HG03575 (cell line): ENCODE measurements around the gene KRT12.

Experiments used
- ATAC-seq: cut with Tn5 transposase; IDR thresholded peaks from one replicate; pipeline ENCODE4 v1.9.1; 2021; ENCODE audit not compliant: unreplicated experiment, insufficient number of reproducible peaks, low FRiP score; ENCODE audit errors: extremely low read depth

Gene KRT12

GRCh38 chr17:40866838-40867237 is at the start of gene KRT12:
Gene KRT12 (minus strand): TSS chr17:40867223. CDS start chr17:40867186, 37 bp downstream.
- no peak for ATAC-seq

GRCh38 chr17:40916366-40916765 is 49.3 kb upstream of the KRT12 start:
- ATAC-seq = no peak

DNA sequence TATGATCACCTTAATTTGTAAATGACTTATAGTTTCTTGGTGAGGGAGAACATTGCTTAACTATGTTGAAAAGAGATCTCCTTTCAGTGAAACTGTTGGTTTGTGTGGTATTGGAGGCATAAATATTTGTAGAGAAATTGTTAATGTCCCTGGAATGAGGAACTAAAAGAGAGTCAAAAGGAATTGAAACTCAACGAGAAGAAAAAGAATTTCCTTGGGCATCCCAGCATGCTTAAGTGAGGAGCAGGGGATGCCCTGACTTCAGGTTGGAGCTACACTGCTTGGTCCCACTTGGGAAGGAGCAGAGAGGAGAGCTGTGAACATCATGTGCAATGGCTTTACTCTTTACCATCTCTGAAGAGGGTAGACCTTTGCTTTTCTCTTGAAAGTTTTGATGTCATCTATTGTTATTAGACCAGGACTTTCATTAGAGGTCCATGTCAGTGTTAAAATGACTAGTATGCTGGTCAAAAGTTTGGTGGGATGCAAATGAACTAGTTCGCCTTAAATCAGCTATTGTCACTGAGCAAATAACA is 48.8 kb upstream of the KRT12 start:
- no peak for ATAC-seq

- ATAC-seq = no peak
These were observed 48.2 kb upstream of the KRT12 start for GRCh38 chr17:40915199-40915661.

DNA sequence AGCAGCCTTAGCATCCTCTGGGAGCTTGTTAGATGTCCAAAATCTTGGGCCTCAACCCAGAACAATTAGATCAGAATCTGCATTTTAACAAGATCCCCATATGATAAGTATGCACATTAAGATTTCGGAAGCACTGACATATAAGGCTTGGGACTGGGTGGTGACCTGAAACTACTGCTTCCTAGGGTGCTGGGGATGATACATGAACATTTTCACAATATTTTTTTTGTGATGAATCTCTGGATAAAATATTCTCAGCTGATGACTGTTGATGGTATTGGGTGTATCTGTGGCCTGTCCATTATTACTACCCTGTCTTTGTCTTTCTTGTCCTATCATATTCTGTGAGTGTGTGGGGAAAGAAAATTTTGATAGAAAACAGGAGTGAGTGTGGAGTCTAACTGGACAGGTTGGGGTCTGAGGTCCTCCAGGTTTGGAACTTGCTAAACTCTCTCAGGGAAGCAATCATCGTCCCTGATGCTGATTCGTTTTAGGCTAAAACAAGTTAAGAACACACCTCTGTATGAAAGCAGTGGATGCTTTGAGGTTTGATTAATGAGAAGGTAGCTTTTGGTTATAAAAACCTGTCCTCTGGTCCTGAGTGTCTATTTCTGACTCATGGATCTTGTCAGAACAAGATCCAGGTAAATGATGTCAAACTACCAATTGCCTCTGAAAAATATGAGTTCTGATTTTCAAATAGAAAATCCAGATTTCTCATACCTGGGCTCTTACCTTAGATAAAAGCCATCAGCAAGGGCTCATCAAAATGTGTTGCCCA is 47.2 kb upstream of the KRT12 start:
- no peak for ATAC-seq

GRCh38 chr17:40912486-40913210 is 45.6 kb upstream of the KRT12 start:
- ATAC-seq = no peak

- ATAC-seq = no peak
These were observed 43.4 kb upstream of the KRT12 start for GRCh38 chr17:40910441-40910841.

DNA sequence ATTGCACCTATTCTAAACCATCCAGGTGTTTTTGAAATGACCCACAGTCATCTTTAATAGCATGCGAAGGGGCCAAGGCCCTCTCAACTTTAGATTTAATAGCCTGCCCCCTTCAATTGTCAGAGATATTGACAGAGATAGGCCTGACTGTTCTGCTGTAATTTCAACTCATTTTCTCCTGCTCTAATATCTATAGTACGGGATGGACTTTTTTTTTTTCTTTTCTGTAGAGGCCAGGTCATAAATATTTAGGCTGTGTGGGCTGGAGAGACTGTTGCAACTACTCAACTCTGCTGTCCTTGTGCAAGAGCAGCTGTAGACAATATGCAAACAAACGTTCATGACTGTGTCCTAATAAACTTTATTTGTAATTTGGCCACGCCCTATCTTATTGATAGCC is 42.7 kb upstream of the KRT12 start:
- ATAC-seq = no peak

- no peak for ATAC-seq
These were observed 42.3 kb upstream of the KRT12 start for GRCh38 chr17:40909351-40909750.

- ATAC-seq = no peak
These were observed 39.6 kb upstream of the KRT12 start for GRCh38 chr17:40906613-40907012.

GRCh38 chr17:40905370-40905769 is 38.3 kb upstream of the KRT12 start:
- ATAC-seq = no peak

DNA sequence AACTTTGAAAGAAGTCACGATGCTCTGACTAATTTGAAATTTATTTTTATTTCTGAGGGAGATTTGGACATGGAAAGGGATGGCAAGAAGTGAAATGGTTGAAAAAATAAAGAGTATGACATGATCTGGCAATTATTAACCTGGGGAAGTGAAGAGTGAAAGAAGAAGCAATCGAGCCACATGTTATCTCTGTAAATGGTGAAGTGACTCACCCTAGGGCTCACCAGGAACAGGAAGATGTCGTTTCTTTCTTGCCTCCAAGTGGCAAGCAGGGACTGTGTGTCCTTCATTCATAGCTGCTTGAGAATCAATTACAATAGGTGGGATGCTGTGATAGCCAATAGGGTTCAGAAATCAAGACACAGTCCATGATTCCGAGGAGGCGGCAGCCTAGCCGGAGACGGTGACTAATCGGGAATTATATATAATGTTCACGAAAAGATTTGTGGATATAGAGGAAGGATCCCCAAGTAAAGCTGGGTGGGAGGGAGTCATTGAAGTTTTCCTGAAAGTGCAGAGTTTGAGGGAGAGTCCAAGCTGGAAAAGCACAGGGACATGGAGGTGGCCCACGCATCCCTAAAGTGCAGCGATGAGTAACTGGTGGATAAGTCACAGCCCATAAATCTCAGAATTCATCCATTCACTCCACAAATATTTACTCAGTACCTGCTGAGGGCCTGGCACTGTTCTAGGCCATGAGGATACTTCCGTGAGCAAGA is 36.3 kb upstream of the KRT12 start:
- no peak for ATAC-seq

DNA sequence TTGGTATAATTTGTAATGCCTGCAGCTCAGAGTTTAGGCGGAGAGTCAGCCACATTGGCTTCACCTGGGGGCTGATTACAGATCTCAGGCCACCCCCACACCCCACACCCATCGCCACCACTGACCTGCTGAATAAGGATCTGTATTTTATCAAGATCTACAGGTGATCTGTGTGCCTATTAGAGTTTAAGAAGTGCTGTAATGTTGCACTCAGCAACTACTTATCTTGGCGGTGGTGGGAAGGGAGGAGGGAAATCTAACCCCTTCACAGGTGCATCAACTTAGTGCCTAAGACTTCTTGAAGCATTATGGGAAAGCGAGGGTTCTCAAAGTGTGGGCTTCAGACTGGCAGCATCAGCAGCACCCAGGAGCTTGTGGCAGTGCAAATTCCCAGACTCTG is 35.5 kb upstream of the KRT12 start:
- ATAC-seq = no peak

- no peak for ATAC-seq
These were observed 35.0 kb upstream of the KRT12 start for GRCh38 chr17:40901981-40902474.

DNA sequence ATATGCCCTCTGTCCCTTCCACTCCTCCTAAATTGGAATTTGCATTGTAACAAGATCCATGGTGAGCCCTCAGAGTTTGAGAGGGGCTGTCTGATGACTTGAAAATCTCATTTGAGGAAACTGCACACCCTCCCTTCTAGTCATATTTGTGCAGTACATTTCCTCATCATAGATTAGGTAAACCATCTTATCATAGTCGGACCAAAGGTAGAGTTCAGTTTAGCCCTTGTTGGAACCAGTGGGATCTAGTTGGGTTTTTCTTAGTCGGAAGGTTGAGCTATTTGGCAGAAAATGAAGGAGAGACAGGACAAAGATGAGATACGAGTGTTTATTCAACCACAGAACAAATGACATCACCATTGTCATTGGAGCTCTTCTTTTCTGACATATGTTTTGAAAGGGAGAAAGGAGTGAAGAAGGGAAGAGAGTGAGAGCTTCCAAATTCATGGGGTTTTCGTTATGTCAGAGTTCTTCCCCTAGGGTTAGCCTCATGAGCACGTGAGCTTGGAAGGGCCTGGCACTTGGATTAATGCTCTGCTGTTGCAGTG is 33.9 kb upstream of the KRT12 start:
- ATAC-seq = no peak

GRCh38 chr17:40896916-40897455 is 30.0 kb upstream of the KRT12 start:
- ATAC-seq = no peak

- ATAC-seq = no peak
These were observed 28.2 kb upstream of the KRT12 start for GRCh38 chr17:40895106-40895730.

DNA sequence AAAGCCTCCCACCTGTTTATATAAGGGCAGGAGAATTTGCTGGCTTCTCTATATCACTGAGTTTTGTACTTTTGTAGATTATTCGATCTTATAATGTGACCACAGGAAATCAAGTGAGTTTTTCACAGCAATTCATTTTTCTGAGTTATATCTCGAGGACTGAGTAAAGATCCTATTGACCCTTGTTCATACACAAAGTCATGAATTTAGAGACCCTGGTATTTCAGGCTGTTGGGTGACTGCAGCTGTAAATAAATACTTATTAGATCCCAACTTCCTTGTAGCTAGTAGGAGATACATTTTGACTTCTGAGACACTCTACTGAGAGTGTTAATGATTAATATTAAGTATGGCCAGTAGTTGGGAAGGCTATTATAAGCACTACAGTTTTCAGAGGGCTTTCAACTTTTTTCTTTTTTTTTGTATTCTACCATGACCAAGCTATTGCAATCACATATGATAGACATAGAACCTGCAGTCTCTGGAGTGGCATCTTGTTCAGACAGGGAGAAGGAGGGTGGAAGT is 21.2 kb upstream of the KRT12 start:
- no peak for ATAC-seq
